Endodermal cell (in vitro differentiated cells): ENCODE measurements around the gene TAPT1. TPM values are rescaled to one million over a fixed set of nuclear protein-coding genes. Genes with fewer than 3 reads are reported as not detected.

ENCODE experiments used
- DNase-seq: peaks from one replicate; pipeline ENCODE4 v3.0.0-alpha.2; 2017
- H3K27ac ChIP-seq: 2 replicates; pipeline ENCODE4 v1.5.1; 2013; ENCODE audit warnings: mild to moderate bottlenecking, low read depth, low read length, moderate library complexity
- H3K27me3 ChIP-seq: 2 replicates; pipeline ENCODE4 v1.6.1; 2013; ENCODE audit warnings: mild to moderate bottlenecking, low read length, moderate library complexity; ENCODE audit not compliant: insufficient read depth, control insufficient read depth, poor library complexity, severe bottlenecking
- H3K36me3 ChIP-seq: 2 replicates; pipeline ENCODE4 v1.7.0; 2013; ENCODE audit warnings: mild to moderate bottlenecking, low read length, moderate library complexity; ENCODE audit not compliant: control insufficient read depth, insufficient read depth
- H3K4me1 ChIP-seq: one replicate; pipeline ENCODE4 v1.7.0; 2013; ENCODE audit warnings: low read length; ENCODE audit not compliant: control insufficient read depth, insufficient read depth
- H3K4me3 ChIP-seq: 2 replicates; pipeline ENCODE4 v1.5.1; 2013; ENCODE audit warnings: mild to moderate bottlenecking, low read length, moderate library complexity
- H3K9ac ChIP-seq: 2 replicates; pipeline ENCODE4 v1.6.1; 2013; ENCODE audit warnings: mild to moderate bottlenecking, low read length, moderate library complexity; ENCODE audit not compliant: poor library complexity, severe bottlenecking; ENCODE audit errors: extremely low read depth
- H3K9me3 ChIP-seq: 2 replicates; pipeline ENCODE4 v1.6.1; 2013; ENCODE audit warnings: mild to moderate bottlenecking, low read length, moderate library complexity; ENCODE audit not compliant: control insufficient read depth
- H3K27ac Mint-ChIP-seq: 2 replicates; pipeline ENCODE4 v1.8.0; 2020; ENCODE audit warnings: mixed read lengths
- H3K27me3 Mint-ChIP-seq: 2 replicates; pipeline ENCODE4 v1.8.0; 2021; ENCODE audit warnings: mild to moderate bottlenecking, mixed read lengths; ENCODE audit not compliant: insufficient read depth
- H3K36me3 Mint-ChIP-seq: 2 replicates; pipeline ENCODE4 v1.8.0; 2020; ENCODE audit warnings: low read depth, mixed read lengths
- H3K4me1 Mint-ChIP-seq: 2 replicates; pipeline ENCODE4 v1.8.0; 2020; ENCODE audit warnings: mixed read lengths
- H3K4me3 Mint-ChIP-seq: 2 replicates; pipeline ENCODE4 v1.8.0; 2020; ENCODE audit warnings: mild to moderate bottlenecking, moderate library complexity, mixed read lengths
- H3K9me3 Mint-ChIP-seq: 2 replicates; pipeline ENCODE4 v1.8.0; 2020; ENCODE audit warnings: mild to moderate bottlenecking, mixed read lengths
- CTCF ChIP-seq: fragments of 200-600 bp; sonication (generic); conservative IDR thresholded peaks from 2 replicates; pipeline ENCODE4 v1.5.0; 2021; ENCODE audit warnings: antibody characterized with exemption, mild to moderate bottlenecking
- WGBS, 2 experiments: methylation state at CpG; one replicate each; pipeline versions ENCODE4 v1.1.5 to v1.1.7; 2013; ENCODE audit warnings: missing lambda C conversion rate in 2 of 2, mixed read lengths in 1 of 2; ENCODE audit not compliant: insufficient coverage in 1 of 2, insufficient read length in 1 of 2; 5-methylcytosine and 5-hydroxymethylcytosine counted together
- total RNA-seq, 2 donors: library from RNA; stranded (reverse); fragmentation: NEBNext Ultra II Directional in 1 of 2; extraction: Animal tissue kit (Norgen Biotek cat#: 25700) in 1 of 2; gene quantifications; 2 replicates in 1 of 2; 3 replicates in 1 of 2; pipeline ENCODE4 v1.2.1, GENCODE V29; 2021

The TAPT1 gene
- total RNA-seq, 2 donors from 2014 or later = 19.8 to 22.6 TPM

GRCh38 chr4:16236402-16237023 lies 10.2 kb upstream of the TAPT1 start:
- Histone ChIP-seq H3K36me3 (no peaks in the 10 kb centered on the region), H3K9me3 (no peaks in the 10 kb centered on the region), H3K9ac (no peak overlapping the region), H3K4me1 (no peaks in the 10 kb centered on the region), H3K4me3 (no peak overlapping the region), H3K27me3 (no peaks in the 10 kb centered on the region), H3K27ac (no peak overlapping the region)
- no peak for TF ChIP-seq CTCF
- Mint-ChIP-seq H3K4me1 (peaks cover 25% of the 10 kb centered on the region), H3K9me3 (no peaks in the 10 kb centered on the region), H3K27me3 (peaks cover 4% of the 10 kb centered on the region), H3K4me3 (no peak overlapping the region), H3K27ac (no peak overlapping the region), H3K36me3 (peaks cover 2% of the 10 kb centered on the region)
- peak; percentile 64 for DNase-seq
- WGBS, 2 experiments = 89 to 99% methylated on average over 5 of the region's 5 CpGs

DNA sequence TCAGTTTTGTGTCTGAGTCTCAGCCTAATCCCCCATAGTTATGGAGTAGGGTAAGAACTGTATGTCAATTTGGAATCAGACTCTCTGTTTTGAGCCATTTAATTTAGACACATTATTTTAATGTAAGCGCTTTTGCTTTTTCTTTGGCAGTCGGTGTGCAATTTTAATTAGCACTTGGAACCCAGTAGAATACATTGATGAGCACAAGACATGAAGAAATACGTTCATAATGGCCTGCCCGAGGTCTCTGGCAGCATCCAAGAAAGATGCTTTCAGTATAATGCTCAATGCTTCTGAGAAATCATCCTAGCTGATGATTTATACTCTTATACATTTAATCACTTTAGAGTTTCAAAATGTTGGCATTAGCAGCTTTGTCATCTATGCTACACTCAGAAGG lies 8.9 kb upstream of the TAPT1 start:
- no peaks in the 10 kb centered on the region for H3K36me3 ChIP-seq
- H3K27me3 Mint-ChIP-seq = peaks cover 4% of the 10 kb centered on the region
- no peak for TF ChIP-seq CTCF
- H3K36me3 Mint-ChIP-seq = no peaks in the 10 kb centered on the region
- H3K27ac ChIP-seq = no peak overlapping the region
- no peak overlapping the region for H3K27ac Mint-ChIP-seq
- H3K4me1 Mint-ChIP-seq = peaks cover 25% of the 10 kb centered on the region
- no peak overlapping the region for H3K4me3 Mint-ChIP-seq
- no peak overlapping the region for H3K4me3 ChIP-seq
- no peaks in the 10 kb centered on the region for H3K27me3 ChIP-seq
- H3K4me1 ChIP-seq = no peaks in the 10 kb centered on the region
- 93% methylated on average over 4 of the region's 4 CpGs for WGBS, 2 experiments
- no peaks in the 10 kb centered on the region for H3K9me3 ChIP-seq
- no peak overlapping the region for H3K9ac ChIP-seq
- no peaks in the 10 kb centered on the region for H3K9me3 Mint-ChIP-seq
- no peak for DNase-seq

DNA sequence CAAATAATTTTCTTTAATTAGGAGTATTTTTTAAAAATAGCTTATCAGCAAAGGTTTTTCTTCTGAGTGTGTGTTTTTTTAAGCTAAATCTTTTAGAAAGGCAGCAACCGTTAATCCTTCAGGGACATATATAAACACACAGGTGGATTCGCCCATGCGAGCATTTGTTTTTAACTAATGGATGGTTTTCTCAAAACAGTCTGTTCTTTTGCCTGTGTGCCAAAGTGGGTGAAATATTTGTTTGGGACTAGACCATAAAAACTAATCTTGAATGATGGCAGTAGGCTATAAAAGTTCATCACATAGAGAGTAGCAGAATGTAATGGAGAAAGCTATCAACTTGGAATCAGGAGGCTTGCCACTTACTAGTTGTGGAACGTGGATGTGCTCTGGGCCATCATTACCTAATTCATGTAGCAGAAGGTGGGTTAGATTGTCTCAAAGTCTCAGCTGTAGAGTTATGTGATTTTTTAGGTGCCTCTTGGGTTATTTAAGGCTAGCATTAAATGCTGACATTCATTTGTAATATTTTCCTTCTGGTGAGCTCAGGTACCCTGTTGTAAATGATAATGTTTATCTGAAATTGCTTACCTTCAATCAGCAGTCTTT lies 7.4 kb upstream of the TAPT1 start:
- Mint-ChIP-seq H3K27me3 (no peaks in the 10 kb centered on the region), H3K4me3 (no peak overlapping the region), H3K36me3 (no peaks in the 10 kb centered on the region), H3K9me3 (no peaks in the 10 kb centered on the region), H3K27ac (no peak overlapping the region), H3K4me1 (peaks cover 22% of the 10 kb centered on the region)
- no peaks in the 10 kb centered on the region for H3K9me3 ChIP-seq
- H3K4me3 ChIP-seq = no peak overlapping the region
- WGBS, 2 experiments = 96 to 100% methylated on average over 4 of the region's 4 CpGs
- no peaks in the 10 kb centered on the region for H3K36me3 ChIP-seq
- H3K27ac ChIP-seq = no peak overlapping the region
- H3K9ac ChIP-seq = no peak overlapping the region
- H3K27me3 ChIP-seq = no peaks in the 10 kb centered on the region
- no peak for DNase-seq
- TF ChIP-seq CTCF = no peak
- H3K4me1 ChIP-seq = no peaks in the 10 kb centered on the region
